GM18868 (cell line): ENCODE measurements around the gene STAT4.

Source experiments
- ATAC-seq: cut with Tn5 transposase; IDR thresholded peaks from one replicate; pipeline ENCODE4 v1.9.1; 2021; ENCODE audit warnings: mild to moderate bottlenecking, moderate library complexity; ENCODE audit not compliant: unreplicated experiment

Gene STAT4

DNA sequence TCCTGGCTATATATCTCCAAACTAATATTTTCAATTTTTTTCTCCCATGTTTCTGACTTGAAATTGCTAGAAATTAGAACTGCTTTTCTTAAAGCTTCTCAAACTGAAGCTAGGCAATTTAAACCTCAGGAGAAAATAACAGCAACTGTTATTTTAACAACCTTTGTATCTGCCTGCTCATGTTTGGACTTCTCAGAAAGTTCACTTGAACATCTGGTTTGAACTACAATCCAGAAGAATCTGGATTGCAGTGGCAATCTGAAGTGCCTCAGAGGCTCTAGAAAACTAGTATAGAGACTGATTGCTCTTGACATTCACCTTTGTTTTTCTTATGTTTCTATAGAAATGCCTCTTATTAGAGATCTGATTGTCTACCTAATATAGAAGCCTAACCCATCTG, 64.1 kb downstream of the STAT4 start:
- ATAC-seq = no peak

DNA sequence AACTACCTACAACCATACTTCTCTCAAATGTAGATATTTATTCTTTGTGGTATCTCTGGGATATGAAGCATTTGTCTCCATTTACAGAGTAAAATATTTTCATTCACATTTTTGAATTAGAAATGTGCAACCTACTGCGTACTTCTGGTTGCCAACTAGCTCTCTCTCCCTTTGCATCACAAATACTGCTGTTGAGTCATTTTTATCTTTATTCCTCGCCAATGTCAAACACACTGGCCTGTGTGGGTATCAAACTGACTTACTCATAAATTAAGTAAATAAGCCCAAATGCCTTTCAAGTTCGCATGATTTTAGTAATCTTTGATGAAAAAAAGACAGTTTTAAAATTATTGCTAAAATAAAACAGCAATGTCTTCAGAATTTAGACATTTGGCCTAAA, 67.3 kb downstream of the STAT4 start:
- no peak for ATAC-seq

DNA sequence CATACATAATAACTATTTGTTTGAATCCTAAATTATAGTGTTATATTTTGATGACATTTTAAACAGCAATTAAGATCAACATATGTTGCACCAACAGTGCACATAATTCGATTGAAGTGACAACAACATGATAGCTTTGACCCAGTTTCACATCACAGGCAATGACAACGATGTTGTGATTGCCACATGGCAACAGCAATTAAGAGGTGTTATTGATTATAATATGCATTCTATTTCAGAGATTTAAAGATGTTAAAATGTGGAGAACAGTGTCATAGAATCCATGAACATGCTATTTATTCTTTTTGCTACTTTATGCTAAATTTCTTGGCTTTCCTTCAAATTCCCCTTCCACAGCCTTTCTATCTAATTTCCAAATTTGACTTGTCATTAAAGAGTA, 68.5 kb downstream of the STAT4 start:
- ATAC-seq = no peak

DNA sequence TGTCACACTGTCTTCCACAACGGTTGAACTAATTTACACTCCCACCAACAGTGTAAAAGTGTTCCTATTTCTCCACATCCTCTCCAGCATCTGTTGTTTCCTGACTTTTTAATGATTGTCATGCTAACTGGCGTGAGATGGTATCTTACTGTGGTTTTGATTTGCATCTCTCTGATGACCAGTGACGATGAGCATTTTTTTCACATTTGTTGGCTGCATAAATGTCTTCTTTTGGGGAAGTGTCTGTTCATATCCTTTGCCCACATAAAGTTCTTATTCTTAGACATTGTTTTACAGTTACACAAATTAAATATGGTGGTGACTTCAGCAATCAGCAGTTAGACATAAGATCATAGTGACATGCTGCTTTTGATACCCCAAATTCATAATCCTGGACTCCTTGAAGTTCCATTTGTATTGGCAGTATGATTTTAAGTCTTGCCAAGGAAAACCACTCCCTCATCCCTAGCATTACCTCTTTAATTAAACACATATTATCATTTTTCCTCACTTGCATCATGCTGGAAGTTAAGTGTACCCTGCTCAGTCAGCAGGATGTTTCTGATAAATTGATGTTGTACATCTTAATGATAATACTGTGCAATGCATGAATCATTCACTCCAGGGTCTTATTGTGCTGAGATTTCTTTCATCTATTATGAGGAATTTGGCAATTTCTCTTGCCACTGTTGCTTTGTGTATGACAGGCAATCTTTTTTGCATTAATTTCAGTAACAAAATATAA, 69.2 kb downstream of the STAT4 start:
- no peak for ATAC-seq

DNA sequence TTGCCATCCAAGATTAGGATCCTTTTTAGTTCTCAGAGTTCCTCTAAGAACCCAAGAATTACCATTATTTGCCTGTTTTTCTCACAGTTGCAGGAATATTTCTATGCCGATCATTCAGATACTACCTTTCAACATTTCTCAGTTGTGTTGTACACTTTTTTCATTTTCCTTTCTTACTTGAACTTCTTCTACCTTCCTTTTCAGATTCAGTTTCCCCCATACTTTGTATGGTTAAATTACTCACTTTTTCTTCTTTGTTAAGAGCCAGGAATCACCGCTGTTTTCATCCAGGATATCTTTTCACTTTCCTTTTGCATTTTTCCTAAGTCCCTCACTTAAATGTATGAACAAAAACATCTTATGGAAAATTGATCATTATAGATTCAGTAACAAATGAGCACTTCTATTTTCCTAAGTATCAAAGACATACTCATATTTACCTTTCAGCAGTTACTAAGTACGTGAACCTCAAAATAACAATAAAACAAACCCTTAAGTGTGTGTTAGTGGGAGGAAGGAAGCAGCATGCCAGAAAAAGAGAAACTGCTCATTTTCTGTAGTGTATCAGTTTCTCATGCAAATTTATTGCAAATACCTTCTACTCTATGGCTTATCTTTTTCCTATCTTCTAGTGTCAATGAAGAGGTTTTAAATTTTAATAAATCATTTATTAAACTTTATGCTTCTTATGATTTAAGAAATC, 72.5 kb downstream of the STAT4 start:
- no peak for ATAC-seq

DNA sequence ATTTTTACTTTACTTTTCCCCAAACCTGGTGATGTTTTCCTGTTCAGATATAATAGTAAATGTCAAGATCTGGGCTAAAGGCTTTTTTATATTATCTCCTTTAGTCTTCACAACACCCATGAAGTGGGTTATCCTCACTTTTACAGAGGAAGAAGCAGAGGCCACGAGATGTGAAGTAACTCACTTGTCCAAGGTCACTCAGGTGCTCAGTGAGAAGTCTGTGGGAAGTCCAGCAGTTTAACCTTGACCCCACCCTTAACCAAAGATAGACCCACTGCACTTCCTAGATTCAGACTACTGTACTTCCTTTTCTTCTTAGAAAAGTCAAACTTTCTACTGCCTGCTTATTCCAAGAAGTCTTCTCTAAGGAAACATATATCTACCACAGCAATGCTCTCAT, 80.5 kb downstream of the STAT4 start:
- ATAC-seq = no peak

DNA sequence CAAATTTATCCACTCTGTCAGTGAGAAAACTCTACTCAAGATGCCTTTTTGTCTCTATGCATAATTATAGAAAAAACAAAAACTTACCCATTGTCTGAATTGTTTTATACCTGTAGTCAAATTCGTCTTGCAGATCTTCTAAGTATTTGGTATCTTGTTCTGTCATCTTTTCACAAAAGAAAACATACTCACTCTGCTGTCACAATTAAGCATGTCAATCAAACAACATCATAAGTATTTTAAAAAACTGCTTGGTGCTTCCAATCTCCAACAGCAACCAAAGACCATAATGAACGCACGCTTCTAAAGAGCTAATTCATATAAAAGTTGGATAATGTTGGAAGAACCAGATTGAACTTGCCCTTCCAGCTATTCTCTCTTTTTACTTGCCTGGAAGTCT, 81.2 kb downstream of the STAT4 start:
- no peak for ATAC-seq

DNA sequence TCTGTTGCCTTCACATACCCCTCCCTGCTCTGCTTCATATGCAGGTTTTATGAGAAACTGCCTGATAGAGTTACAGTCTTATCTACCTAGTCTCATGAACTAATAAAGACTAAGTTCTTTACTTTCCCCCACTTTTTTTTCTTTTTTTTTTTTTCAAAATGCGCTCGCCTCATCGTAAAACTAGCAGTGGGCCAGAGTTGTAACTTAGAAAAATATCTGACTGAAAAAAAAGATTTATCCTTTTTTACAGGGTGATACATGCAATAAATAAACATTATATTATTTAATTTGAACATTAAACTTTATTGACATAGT, 83.9 kb downstream of the STAT4 start:
- no peak for ATAC-seq

DNA sequence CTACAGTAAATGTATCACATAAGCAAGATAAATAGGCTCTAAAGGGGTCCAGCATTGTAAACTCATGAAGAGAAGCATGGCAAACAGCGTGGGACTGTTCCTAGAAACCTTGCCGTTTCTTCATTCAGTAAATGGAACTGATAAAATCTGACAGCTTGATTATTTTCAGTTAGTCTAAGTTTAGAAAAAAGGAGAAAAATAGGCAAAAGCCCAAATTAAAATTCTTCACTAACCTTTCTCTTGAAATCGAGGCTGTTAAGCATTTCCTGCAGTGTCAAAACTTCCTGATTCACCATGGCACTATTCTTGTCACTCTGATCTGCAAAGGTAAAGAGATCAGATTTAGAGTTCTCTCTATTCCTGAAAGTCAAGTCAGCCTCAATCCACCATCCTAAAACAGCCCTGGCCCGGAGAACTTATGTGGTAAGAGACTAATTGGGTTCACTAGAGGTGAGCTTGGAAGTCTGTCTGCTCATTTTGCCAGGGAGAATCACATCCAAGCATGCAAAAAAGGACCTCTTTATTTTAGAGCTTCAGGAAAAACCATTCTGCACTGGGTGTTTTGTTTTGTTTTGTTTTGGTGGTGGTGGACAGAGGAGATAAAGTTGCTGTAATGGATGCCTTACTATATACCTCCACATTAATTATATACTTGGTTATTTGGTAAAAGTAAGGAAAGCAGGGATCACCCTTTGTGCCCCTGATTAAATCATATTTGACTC, 84.4 kb downstream of the STAT4 start:
- no peak for ATAC-seq

DNA sequence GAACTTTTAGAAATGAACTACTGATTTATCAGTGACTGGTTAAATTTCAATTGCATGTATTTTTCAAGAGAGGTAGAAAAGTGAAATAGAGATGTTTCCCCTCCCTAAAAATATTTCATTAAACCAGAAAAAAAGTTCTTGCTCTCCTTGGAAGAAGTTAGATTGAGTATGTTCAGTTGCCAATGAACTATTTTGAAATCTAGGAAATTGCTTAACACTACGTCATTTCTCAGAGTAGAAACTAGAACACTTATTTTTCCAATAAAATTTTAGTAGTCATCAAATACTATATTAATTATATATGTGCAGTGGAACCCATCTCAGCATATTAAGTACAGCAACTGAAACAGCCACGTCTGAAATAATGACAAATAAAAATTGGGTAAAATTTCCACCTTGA, 85.0 kb downstream of the STAT4 start:
- no peak for ATAC-seq

DNA sequence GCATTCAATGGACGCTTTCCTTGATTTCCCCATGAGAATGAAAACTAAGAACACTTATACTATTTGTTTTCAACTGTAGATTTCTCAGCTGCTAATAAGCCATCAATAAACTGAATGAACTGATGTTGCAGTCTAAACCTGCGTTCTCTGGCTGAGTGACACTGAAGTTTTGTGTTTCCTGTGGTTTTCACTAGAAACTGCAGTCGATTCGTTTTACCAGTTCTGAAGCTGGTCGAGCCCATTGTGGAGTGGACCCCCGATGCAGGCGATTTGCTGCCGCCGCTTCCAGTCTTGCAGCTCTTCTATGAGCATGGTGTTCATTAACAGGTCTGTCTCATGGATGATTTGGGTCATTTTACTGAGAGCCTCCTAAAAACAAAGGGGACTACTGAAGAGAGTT, 86.2 kb downstream of the STAT4 start:
- no peak for ATAC-seq

DNA sequence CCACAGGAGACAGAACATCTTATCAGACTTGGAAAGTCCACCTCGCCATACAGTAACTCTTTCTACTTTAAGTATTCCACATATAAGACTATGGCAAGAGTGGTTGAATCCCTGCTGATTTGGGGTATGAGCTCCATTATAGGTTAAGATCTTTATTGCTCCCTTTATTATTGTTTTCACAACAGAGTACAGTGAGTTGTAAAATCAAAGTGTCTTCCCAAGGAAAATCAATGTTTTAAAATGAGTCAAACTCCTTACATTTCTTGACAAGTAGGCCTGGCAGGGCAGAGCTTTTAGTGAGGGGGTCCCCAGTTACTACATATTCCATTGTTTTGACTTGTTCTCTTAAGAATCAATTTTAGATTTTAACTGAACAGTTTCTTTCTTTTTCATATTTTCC, 87.2 kb downstream of the STAT4 start:
- ATAC-seq = no peak

DNA sequence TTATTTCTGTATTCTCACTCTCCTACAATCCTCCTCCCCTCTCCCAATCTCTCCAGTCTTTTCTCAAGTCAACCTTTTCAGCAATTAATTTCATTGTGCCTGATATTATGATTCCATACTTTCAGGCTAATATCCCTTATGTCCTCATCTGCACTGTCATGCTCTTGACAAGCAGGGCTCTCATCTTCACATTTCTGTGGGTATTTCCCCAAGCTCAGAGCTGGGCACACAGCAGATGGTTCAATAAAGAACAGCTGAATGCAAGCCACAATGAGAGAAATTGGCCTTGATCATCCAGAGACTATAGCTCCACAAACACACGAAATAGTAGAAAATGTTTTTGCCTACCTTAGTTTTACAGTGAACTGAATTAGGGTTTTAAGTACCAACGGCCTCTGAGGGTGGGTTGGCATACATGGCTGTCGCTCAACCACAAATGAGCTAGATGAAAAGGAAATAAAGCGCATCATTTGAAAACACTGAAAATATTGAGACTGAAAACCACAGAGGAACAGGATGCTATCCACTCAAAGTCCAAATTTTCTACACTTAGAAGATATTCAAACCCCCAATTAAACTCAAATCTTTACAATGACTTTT, 89.3 kb downstream of the STAT4 start:
- no peak for ATAC-seq

DNA sequence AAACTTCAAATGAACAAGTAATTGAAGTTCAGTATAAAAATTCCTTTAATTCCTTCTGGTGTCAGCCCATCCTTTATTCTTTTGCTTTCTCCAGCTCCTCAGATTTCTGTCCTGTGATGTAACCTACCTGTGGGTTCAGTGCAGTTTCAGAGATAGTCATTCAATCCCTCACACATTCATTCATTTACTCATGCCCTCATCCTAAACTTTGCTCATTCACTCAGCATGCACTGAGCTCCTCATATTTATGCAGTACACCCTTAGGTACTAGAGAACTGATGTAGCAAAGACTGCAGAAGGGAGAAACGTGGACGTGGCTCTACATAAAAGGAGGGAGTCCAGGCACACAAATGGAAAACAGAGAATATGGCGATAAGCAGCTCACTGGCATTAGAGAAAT, 91.5 kb downstream of the STAT4 start:
- no peak for ATAC-seq

DNA sequence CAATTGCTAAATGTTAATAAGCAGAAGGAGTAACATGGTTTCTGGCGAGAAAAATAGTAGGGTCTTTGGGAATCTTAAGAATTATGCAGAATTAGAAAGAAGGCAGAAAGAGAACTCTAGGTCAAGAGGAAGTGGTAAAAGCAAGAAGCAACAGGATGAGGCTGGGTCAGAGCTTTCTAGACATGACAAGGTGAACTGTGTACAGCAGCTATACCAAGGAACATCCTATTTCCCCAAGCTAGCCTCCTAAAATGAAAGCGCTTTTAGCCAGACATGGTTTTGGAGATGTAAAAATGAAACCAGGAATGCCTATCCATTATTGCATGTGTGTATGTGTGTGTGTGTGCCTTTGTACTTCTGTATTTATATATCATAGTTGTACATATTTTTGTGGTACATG, 94.6 kb downstream of the STAT4 start:
- no peak for ATAC-seq

DNA sequence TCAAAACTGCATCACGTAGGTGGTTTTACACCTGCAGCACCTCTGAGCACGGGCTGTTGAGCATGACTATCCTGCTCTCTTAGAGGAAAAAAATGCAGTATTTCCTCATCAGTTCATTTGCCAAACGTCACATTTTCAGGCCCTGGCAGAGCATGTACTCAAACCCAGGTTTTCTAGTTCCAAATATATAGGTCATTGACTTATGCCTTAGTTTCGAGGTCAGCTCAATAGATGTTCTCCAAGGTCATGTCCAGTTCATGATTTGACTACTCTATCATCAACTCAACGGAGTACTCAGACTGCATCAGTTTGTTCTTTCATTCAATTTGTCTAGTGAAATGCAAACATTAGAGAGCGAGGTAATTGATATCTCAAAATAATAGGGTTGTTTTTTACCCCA, 97.5 kb downstream of the STAT4 start:
- ATAC-seq = no peak

DNA sequence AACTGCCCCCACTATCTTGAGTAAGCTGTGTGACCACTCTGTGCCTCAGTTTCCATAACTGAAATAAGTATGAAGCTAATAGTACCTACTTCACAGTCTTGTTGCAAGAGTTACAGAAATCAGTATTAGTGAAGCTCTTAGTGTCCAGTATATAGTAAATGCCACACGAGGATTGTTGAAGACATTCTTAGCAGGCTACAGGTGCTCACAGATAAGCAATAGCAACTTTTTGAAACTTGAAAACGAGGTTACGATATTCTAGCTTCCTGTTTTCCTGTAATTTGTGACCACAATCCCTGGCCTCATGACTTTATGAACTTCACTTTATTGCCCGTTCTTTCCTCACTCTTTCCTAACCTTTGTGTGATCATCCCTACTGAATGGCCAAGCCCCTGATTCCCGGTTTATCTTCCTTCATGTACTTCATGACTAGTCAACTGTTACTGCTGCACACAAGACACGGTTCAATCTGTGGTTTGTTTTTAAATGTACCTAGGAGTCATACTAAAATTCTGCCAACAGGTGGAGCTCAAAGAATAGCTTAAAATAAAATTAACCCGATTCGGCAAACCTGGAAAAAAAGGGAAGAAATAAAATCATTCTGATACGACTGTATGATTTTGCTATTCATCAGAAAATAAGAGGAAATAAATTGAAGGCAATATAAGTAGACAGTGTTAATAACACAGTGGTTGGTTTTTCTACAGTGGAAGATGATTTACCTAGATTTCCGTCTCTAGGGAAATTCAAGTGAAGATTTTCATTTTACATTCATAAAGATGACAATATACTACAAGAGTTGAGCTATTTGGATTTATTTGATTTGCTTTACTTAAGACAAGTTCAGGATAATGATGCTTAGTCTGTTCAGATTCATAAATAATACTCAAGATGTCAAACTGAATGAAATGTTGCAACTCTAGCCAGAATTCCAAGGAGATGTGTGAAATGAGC, 98.7 kb downstream of the STAT4 start:
- peak; percentile 59 for ATAC-seq

DNA sequence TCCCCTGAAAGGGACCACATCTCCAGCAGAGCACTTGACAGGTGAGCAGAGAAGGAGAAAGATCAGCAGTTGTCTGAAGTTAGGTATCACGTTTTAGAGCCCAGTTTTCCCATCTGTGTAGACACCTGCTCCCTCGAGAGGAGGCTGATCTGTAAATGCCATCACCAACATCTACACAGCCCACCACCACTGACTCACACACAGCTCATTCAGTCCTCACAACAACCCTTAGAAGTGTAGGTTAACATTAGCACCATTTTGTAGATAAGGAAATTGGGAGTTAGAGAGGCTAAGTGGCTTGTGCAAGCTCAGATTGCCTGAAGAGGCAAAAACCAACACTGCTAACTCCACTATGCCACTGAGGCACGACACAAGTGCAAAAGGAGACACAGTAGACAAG, 99.6 kb downstream of the STAT4 start:
- no peak for ATAC-seq

DNA sequence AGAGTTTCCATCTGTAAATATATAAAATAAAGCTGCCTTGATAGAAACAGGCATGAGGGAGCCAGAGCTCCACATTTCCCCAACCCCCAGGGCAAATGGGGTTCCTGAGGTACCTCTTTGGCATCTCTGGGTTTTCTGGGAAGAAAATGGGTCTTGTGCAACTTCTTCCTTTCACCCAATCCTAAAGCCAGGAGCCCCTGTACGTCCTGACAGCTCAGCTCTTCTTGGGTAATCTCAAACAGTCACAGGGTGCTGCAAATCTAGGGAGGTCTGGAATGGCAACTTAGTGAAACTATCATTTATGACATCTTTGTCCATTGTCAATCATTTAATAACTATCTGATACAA, 100.2 kb downstream of the STAT4 start:
- ATAC-seq = no peak

DNA sequence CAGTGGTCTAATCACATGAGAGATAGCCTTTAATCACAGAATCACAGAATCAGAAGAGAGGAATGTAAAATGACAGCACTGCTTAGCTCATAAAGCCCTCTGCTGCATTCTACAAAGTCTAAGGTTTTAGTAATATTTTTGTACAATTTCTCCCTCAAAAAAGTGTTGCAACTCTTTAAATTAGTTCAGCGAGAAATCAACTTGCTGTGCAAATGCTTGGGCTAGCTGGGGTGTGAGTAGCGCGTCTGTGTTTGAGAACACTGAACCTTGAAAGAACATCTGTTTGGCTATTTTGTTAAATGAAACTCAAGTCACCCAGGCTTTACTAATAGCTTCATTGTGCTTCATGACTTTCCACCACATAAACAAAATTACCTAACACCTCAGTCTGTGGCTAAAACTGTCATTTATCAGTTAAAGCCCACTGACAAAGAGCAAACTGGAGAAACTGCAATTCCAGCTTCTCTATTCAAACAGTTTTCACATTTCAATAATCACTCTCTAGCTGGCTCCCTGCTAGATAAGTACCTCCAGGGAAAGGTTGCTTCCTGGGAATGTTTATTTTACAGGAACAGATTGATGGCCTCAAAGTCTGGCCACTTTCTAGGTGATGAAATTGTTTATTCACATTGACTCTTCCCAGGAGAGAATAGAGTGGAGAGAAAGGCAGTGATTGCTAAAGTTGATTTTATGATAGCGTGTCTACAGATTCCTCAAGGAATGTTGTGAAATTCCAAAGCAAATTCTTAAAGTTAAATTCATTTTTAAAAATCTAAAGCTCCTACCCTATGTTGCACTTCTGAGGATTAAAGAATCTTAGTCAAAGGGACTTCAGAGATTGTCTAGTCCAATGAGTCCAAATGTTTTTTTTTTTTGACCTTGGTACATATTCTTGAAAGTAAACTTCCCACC, 100.8 kb downstream of the STAT4 start:
- peak; percentile 74 for ATAC-seq
